ENCODE measurements around the gene LRMDA. TPM values are rescaled to one million over a fixed set of nuclear protein-coding genes. Genes with fewer than 3 reads are reported as not detected.

Gene LRMDA
- total RNA-seq, 1 donor from 2014 or later: 7.3 TPM

DNA sequence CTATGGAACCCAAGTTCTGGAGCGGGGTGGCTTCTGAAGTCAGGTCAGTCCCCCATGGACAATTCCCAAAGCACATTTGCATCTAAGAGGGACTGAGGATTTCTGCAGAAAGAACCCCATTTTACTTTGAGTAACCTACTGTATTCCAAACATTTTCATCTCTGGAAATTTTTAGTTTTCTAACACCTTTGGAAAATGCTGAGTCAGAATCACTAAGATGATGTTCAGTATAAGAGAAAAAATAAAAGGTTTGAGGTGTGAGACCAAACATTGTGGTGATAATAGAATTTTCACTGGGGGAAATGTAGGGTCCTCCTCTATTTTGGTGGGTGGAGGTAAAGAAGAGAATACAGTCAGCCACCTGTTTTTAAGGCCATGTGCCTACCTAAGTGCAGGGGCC lies 227.1 kb downstream of the LRMDA start:
- Histone ChIP-seq H3K4me1 (ENCODE audit: control insufficient read depth in 3 of 3, insufficient read depth in 3 of 3, low read length in 3 of 3) (peaks cover 11 to 20% (median 15%) of the 10 kb centered on the region in 3 donors), H3K36me3 (ENCODE audit: control insufficient read depth in 3 of 3, insufficient read depth in 3 of 3, low read length in 3 of 3) (no peaks in the 10 kb centered on the region), H3K9ac (ENCODE audit: low read depth in 1 of 3, low read length in 3 of 3) (no peak overlapping the region), H3K27me3 (ENCODE audit: control insufficient read depth in 3 of 3, insufficient read depth in 3 of 3, low read length in 3 of 3) (peaks cover 0 to 4% (median 3%) of the 10 kb centered on the region in 3 donors), H3K9me3 (ENCODE audit: control insufficient read depth in 3 of 3, low read length in 3 of 3) (no peaks in the 10 kb centered on the region), H3K27ac (ENCODE audit: low read depth, low read length) (no peak overlapping the region), H3K4me3 (ENCODE audit: low read length in 3 of 3) (no peak overlapping the region)

DNA sequence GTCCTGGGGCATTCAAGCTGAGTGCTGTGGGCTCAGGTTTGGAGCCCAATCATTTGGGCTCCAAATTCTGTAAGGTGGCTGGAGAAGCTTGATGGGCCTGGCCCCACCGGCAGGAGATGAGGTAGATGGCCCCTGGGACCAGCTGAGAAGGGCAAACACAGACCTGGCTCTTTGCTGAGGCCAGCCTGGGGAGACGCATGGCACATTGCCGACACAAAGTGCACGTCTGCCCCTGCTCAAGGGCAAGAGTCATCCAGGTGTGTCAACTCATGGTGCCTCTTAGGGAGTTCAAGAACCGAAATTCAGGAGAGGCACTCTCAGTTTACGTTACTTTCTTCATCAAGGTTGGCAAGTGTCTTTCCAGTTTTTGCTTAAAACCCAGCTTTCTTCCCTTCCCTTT lies 227.5 kb downstream of the LRMDA start:
- H3K4me3 ChIP-seq (ENCODE audit: low read length in 3 of 3): no peak overlapping the region
- H3K27ac ChIP-seq (ENCODE audit: low read depth, low read length): no peak overlapping the region
- peaks cover 0 to 4% (median 3%) of the 10 kb centered on the region in 3 donors for H3K27me3 ChIP-seq (ENCODE audit: control insufficient read depth in 3 of 3, insufficient read depth in 3 of 3, low read length in 3 of 3)
- H3K36me3 ChIP-seq (ENCODE audit: control insufficient read depth in 3 of 3, insufficient read depth in 3 of 3, low read length in 3 of 3): no peaks in the 10 kb centered on the region
- H3K4me1 ChIP-seq (ENCODE audit: control insufficient read depth in 3 of 3, insufficient read depth in 3 of 3, low read length in 3 of 3): peaks cover 11 to 22% (median 13%) of the 10 kb centered on the region in 3 donors
- H3K9me3 ChIP-seq (ENCODE audit: control insufficient read depth in 3 of 3, low read length in 3 of 3): no peaks in the 10 kb centered on the region
- no peak overlapping the region for H3K9ac ChIP-seq (ENCODE audit: low read depth in 1 of 3, low read length in 3 of 3)

DNA sequence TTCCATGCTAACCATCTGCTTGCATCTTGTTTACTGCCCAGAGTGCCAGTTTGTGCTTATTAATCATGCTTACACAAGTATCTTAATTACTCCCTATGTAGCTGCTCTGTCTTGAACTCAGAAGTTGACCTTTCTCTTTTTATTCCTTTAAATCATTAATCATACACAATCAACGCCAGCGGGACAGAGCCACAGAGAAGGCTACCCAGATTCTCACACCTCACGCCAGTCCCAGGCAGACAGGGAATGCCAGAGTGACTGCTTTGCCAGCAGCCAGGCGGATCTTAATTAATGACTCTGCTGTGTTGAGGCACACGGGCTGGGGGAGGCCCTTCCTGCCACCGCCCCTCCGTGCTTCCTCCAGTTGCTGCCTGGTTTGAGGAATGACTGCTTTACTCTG lies 229.4 kb downstream of the LRMDA start:
- Histone ChIP-seq H3K27ac (ENCODE audit: low read depth, low read length) (no peak overlapping the region), H3K4me1 (ENCODE audit: control insufficient read depth in 3 of 3, insufficient read depth in 3 of 3, low read length in 3 of 3) (peaks cover 3 to 19% (median 4%) of the 10 kb centered on the region in 3 donors), H3K36me3 (ENCODE audit: control insufficient read depth in 3 of 3, insufficient read depth in 3 of 3, low read length in 3 of 3) (no peaks in the 10 kb centered on the region), H3K9me3 (ENCODE audit: control insufficient read depth in 3 of 3, low read length in 3 of 3) (no peaks in the 10 kb centered on the region), H3K4me3 (ENCODE audit: low read length in 3 of 3) (no peak overlapping the region), H3K9ac (ENCODE audit: low read depth in 1 of 3, low read length in 3 of 3) (no peak overlapping the region), H3K27me3 (ENCODE audit: control insufficient read depth in 3 of 3, insufficient read depth in 3 of 3, low read length in 3 of 3) (peaks cover 0 to 4% (median 3%) of the 10 kb centered on the region in 3 donors)

DNA sequence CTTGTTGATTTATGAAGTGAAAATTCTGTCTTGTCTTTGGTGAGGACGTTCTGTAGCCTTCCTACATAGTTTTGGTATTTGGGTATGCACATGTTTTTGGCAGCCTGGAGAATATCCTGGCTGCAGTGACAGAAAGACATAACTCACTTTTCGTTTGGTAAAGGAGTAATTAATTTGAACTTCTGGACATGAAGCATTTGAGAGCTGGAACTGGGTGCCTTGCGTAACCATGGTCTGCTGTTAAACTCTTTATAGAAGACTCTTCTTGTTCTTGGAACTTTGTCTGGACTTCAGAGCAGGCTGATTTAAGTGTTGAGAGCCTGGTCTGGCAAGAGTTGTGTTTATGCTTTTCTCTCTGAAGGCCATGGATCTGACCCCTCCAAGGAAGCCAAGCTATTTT lies 231.3 kb downstream of the LRMDA start:
- Histone ChIP-seq H3K9me3 (ENCODE audit: control insufficient read depth in 3 of 3, low read length in 3 of 3) (no peaks in the 10 kb centered on the region), H3K27ac (ENCODE audit: low read depth, low read length) (peak overlapping the region; percentile 34), H3K4me1 (ENCODE audit: control insufficient read depth in 3 of 3, insufficient read depth in 3 of 3, low read length in 3 of 3) (peaks cover 3 to 17% (median 3%) of the 10 kb centered on the region in 3 donors), H3K9ac (ENCODE audit: low read depth in 1 of 3, low read length in 3 of 3) (no peak overlapping the region), H3K36me3 (ENCODE audit: control insufficient read depth in 3 of 3, insufficient read depth in 3 of 3, low read length in 3 of 3) (no peaks in the 10 kb centered on the region), H3K4me3 (ENCODE audit: low read length in 3 of 3) (no peak overlapping the region), H3K27me3 (ENCODE audit: control insufficient read depth in 3 of 3, insufficient read depth in 3 of 3, low read length in 3 of 3) (peaks cover 0 to 4% (median 3%) of the 10 kb centered on the region in 3 donors)

DNA sequence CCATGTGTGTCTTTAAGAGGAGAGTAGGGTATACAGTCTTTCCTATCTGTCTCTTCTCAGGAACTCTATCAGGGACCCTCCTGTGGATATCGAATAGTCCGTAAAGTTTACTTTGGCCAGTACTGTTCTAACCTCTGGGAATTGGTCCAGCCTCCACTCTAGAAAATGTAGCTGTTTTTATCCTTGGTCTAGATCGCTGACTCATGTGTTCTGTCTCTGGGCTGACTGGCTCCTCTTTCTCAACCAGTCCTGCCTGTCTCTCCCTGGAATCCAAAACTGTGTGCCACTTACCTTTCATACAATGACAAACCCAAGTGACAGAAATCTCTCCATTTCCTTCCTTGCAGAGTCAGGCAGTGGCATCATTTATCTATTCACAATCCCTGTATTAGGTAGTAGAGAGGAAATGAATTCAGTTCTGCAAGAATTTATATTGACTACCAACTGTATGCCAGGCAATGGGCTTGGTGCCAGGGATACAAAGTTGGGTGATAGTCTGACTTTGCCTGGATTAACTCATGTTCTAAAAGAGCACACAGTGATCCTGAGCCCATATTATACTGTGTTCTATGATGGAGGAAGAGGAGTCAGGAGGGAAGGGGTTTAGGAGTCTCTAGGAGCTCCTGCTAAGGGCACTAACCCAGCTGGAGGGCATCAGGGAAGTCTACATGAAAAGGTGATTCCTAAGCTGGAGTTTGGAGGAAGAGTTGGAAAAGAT lies 232.7 kb downstream of the LRMDA start:
- Histone ChIP-seq H3K27ac (ENCODE audit: low read depth, low read length) (no peak overlapping the region), H3K36me3 (ENCODE audit: control insufficient read depth in 3 of 3, insufficient read depth in 3 of 3, low read length in 3 of 3) (no peaks in the 10 kb centered on the region)

DNA sequence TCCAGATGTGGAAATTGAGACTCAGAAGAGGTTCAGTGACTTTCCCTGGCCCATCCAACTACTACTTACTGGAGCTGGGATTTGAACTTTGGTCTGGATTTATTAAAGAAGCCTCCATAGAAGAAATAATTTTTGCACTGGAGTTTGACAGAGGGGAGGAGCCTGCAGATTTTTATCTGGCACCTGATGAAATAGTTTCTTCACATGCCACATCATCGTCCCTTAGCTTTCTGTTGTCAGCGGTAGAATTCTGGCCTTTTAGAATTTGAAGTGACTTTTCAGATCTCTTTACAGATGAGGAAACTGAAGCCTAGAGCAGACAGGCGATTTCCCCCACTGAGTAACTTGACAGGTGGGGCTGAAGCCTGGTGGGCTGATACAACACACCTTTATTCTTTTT lies 233.5 kb downstream of the LRMDA start:
- no peak overlapping the region for H3K27ac ChIP-seq (ENCODE audit: low read depth, low read length)

More for the DNA sequence above, 232.7 kb downstream of the LRMDA start:
- Histone ChIP-seq H3K4me3 (ENCODE audit: low read length in 3 of 3) (no peak overlapping the region), H3K4me1 (ENCODE audit: control insufficient read depth in 3 of 3, insufficient read depth in 3 of 3, low read length in 3 of 3) (peaks cover 3 to 17% (median 3%) of the 10 kb centered on the region in 3 donors), H3K27me3 (ENCODE audit: control insufficient read depth in 3 of 3, insufficient read depth in 3 of 3, low read length in 3 of 3) (peaks cover 0 to 4% (median 3%) of the 10 kb centered on the region in 3 donors), H3K9ac (ENCODE audit: low read depth in 1 of 3, low read length in 3 of 3) (no peak overlapping the region), H3K9me3 (ENCODE audit: control insufficient read depth in 3 of 3, low read length in 3 of 3) (no peaks in the 10 kb centered on the region)

DNA sequence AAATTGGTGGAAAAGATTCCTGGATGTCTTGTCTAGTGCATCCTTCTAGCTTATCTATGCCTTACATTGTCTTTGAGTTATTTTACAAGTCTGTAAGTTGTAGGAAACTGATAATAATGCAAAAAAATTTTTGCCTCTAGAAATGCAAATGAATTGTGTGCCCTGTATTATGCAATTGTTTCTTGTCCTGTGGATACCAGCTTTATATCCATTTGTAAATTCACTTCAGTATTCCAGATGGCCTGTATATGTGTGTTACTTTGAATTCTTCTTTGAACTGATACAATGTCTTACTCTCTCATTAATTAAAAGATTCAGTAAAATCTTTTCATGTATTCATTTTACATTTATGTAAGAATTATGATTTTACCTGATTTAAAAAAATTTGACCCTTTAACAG lies 234.3 kb downstream of the LRMDA start:
- H3K9me3 ChIP-seq (ENCODE audit: control insufficient read depth in 3 of 3, low read length in 3 of 3): no peaks in the 10 kb centered on the region

More for the DNA sequence above, 233.5 kb downstream of the LRMDA start:
- Histone ChIP-seq H3K4me1 (ENCODE audit: control insufficient read depth in 3 of 3, insufficient read depth in 3 of 3, low read length in 3 of 3) (peaks cover 3 to 17% (median 3%) of the 10 kb centered on the region in 3 donors), H3K4me3 (ENCODE audit: low read length in 3 of 3) (no peak overlapping the region), H3K9ac (ENCODE audit: low read depth in 1 of 3, low read length in 3 of 3) (no peak overlapping the region), H3K36me3 (ENCODE audit: control insufficient read depth in 3 of 3, insufficient read depth in 3 of 3, low read length in 3 of 3) (no peaks in the 10 kb centered on the region), H3K27me3 (ENCODE audit: control insufficient read depth in 3 of 3, insufficient read depth in 3 of 3, low read length in 3 of 3) (peaks cover 0 to 4% (median 1%) of the 10 kb centered on the region in 3 donors), H3K9me3 (ENCODE audit: control insufficient read depth in 3 of 3, low read length in 3 of 3) (no peaks in the 10 kb centered on the region)

DNA sequence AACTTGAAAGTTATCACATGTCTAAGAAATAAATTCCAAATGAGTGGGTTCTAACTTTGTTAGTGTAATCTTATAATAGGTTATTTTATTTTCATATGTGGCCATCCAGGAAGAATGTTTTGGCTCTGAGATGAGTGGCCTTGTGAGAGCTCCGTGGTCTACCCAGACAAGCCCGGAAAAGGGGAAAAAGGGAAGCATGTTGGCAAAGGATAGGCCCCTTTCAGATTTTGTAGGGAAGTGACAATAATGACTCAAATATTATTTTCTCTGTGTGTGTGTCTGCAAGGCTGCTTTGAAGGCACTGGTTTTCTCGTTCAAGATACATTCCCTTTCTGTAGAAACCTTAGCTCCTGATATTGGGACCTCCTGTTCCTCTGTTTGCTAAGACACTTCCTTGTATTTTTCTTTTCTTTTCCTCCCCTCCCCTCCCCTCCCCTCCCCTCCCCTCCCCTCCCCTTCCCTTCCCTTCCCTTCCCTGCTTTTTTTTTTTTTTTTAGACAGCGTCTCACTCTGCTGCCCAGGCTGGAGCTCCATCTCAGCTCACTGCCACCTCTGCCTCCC lies 240.8 kb downstream of the LRMDA start:
- Histone ChIP-seq H3K4me3 (ENCODE audit: low read length in 3 of 3) (no peak overlapping the region), H3K27me3 (ENCODE audit: control insufficient read depth in 3 of 3, insufficient read depth in 3 of 3, low read length in 3 of 3) (no peaks in the 10 kb centered on the region), H3K4me1 (ENCODE audit: control insufficient read depth in 3 of 3, insufficient read depth in 3 of 3, low read length in 3 of 3) (no peaks in the 10 kb centered on the region), H3K9me3 (ENCODE audit: control insufficient read depth in 3 of 3, low read length in 3 of 3) (no peaks in the 10 kb centered on the region), H3K9ac (ENCODE audit: low read depth in 1 of 3, low read length in 3 of 3) (no peak overlapping the region), H3K36me3 (ENCODE audit: control insufficient read depth in 3 of 3, insufficient read depth in 3 of 3, low read length in 3 of 3) (no peaks in the 10 kb centered on the region), H3K27ac (ENCODE audit: low read depth, low read length) (no peak overlapping the region)

More for the DNA sequence above, 234.3 kb downstream of the LRMDA start:
- peaks cover 0 to 4% (median 0%) of the 10 kb centered on the region in 3 donors for H3K27me3 ChIP-seq (ENCODE audit: control insufficient read depth in 3 of 3, insufficient read depth in 3 of 3, low read length in 3 of 3)
- H3K36me3 ChIP-seq (ENCODE audit: control insufficient read depth in 3 of 3, insufficient read depth in 3 of 3, low read length in 3 of 3): no peaks in the 10 kb centered on the region
- peaks cover 3 to 17% (median 3%) of the 10 kb centered on the region in 3 donors for H3K4me1 ChIP-seq (ENCODE audit: control insufficient read depth in 3 of 3, insufficient read depth in 3 of 3, low read length in 3 of 3)
- H3K9ac ChIP-seq (ENCODE audit: low read depth in 1 of 3, low read length in 3 of 3): no peak overlapping the region
- H3K27ac ChIP-seq (ENCODE audit: low read depth, low read length): no peak overlapping the region
- no peak overlapping the region for H3K4me3 ChIP-seq (ENCODE audit: low read length in 3 of 3)

DNA sequence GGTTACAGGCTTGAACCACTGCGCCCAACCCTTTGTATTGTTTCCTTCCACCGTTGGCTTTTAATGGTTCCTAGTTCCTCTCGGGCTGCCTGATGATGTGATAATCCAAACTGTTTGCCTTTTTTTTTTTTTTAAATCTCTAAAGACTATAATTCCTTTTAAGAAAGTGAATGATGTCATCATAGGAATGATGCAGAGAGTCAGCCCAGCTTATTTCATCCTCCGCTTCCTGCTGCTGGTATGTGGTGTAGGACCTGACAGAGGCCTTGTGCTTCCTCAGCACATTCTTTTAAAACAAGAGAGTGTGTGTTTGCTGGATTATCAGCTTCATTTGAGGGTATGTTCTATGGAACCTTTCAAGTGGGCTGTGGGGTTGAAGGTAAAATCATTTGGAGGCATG lies 241.4 kb downstream of the LRMDA start:
- no peaks in the 10 kb centered on the region for H3K9me3 ChIP-seq (ENCODE audit: control insufficient read depth in 3 of 3, low read length in 3 of 3)
- H3K36me3 ChIP-seq (ENCODE audit: control insufficient read depth in 3 of 3, insufficient read depth in 3 of 3, low read length in 3 of 3): no peaks in the 10 kb centered on the region
- H3K27ac ChIP-seq (ENCODE audit: low read depth, low read length): no peak overlapping the region
- no peaks in the 10 kb centered on the region for H3K27me3 ChIP-seq (ENCODE audit: control insufficient read depth in 3 of 3, insufficient read depth in 3 of 3, low read length in 3 of 3)
- H3K9ac ChIP-seq (ENCODE audit: low read depth in 1 of 3, low read length in 3 of 3): no peak overlapping the region
- H3K4me3 ChIP-seq (ENCODE audit: low read length in 3 of 3): no peak overlapping the region
- no peaks in the 10 kb centered on the region for H3K4me1 ChIP-seq (ENCODE audit: control insufficient read depth in 3 of 3, insufficient read depth in 3 of 3, low read length in 3 of 3)

DNA sequence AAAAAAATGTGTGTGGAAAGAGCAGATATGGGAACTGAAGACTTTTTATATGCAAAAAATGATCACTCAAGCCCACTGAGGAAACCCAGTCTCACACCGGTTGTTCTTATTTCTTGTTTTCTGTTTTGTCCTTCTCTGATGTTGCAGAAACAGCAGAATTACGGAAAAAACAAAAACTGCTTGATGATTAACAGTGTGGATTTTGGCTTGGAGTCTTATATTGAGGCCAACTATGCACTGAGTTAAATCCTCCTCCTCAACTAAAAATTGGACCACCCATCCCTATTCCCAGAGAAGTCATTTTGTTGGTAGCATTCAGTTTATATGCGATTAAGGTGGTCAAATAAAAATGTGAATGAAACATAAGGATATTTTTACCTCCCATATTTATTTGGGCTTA lies 246.1 kb downstream of the LRMDA start:
- no peaks in the 10 kb centered on the region for H3K4me1 ChIP-seq (ENCODE audit: control insufficient read depth in 3 of 3, insufficient read depth in 3 of 3, low read length in 3 of 3)
- no peaks in the 10 kb centered on the region for H3K9me3 ChIP-seq (ENCODE audit: control insufficient read depth in 3 of 3, low read length in 3 of 3)
- H3K36me3 ChIP-seq (ENCODE audit: control insufficient read depth in 3 of 3, insufficient read depth in 3 of 3, low read length in 3 of 3): no peaks in the 10 kb centered on the region
- H3K27me3 ChIP-seq (ENCODE audit: control insufficient read depth in 3 of 3, insufficient read depth in 3 of 3, low read length in 3 of 3): no peaks in the 10 kb centered on the region
- H3K27ac ChIP-seq (ENCODE audit: low read depth, low read length): no peak overlapping the region
- H3K9ac ChIP-seq (ENCODE audit: low read depth in 1 of 3, low read length in 3 of 3): no peak overlapping the region
- no peak overlapping the region for H3K4me3 ChIP-seq (ENCODE audit: low read length in 3 of 3)
